Stimulated activated CD8-positive, alpha-beta memory T cell treated with anti-CD3 and anti-CD28 coated beads, Interleukin-15, amount 100 ng/mL, for 4 hours (primary cell): ENCODE data around the gene MYL5.
"Not testable (repeated sequence)": the region's sequence is repeated elsewhere in the genome, so short reads cannot be mapped to it uniquely, and the experiment has no call there.

ENCODE experiments used
- DNase-seq, 2 donors: peaks; one replicate each; pipeline ENCODE4 v3.0.0-alpha.2; 2020; ENCODE audit warnings: low read depth in 2 of 2

Gene MYL5

DNA sequence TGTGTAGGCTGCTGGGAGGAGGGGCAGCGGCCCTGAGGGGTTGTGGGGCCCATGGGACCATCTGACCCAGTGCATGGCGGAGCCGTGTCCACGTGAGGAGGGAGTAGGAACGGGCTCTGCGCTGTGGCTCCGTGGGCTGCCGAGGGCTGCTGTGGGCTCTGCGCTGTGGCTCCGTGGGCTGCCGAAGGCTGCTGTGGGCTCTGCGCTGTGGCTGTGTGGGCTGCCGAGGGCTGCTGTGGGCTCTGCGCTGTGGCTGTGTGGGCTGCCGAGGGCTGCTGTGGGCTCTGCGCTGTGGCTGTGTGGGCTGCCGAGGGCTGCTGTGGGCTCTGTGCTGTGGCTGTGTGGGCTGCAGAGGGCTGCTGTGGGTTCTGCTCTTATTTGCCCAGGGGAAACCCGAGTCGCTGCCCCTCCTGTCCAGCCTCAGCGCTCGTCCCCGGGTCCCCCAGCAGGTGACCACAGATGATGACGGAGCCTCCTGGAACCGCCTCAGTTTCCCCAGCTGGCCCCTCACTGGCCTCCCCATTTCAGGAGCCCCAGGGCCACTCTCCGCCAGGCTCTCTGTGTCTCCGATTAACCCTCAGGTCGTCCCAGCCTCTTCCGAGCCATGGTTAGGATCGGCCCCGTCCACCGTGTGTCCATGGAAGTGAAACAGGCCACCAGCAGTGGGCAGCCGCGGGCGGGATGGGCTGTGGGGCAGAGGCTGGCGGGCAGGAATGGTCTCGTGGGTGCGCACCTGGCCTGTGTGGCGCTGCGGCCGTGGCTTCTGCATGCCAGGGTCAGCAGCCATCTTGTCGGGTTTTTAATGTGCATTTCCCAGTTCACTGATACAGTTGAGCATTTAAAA, 51.3 kb downstream of the MYL5 start:
- no peak for DNase-seq

DNA sequence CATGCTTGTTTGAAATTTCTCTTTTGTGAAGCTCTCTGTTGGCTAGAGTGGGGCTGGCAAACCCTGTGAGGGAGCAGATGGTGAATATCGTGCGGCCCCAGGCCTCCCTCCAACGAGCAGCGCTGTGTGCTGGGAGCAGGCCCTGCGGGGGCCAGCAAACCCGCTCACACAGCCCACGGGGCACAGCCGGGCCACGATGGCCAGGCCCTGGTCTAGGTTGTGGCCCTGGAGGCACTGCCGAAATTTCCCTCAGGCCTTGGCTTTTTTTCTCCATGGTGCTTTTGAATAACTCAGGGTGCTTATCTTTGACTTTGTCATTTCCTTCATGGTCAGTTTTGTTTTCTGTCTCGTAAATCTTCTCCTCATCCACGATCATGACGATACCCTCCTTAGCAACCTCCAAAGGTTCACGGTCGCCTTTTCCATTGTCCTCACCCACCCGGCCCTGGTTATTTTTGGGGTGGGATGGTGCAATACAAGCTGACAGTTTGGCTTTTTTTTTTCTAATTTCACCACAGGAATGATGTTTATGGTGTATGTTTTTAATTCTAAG, 52.0 kb downstream of the MYL5 start:
- no peak for DNase-seq

DNA sequence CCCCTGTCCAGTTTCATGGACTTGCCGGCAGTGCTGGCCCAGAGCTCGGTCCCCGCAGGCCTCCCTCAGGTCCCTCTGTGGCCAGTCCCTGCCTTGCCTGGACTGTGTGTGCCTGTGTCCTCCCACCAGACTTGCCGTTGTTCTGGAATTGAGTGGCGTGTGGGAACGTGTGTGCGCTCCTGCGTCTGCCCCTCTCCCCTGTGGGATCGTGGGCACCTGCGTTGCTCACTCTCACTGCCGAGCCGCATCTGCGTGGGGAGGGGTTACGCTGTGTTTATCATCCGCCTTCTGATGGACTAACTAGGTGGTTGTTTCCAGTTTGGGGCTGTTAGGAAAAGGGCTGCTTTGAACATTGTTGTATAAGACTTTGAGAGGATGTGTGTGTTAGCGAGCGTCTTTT, 52.5 kb downstream of the MYL5 start:
- DNase-seq = no peak

DNA sequence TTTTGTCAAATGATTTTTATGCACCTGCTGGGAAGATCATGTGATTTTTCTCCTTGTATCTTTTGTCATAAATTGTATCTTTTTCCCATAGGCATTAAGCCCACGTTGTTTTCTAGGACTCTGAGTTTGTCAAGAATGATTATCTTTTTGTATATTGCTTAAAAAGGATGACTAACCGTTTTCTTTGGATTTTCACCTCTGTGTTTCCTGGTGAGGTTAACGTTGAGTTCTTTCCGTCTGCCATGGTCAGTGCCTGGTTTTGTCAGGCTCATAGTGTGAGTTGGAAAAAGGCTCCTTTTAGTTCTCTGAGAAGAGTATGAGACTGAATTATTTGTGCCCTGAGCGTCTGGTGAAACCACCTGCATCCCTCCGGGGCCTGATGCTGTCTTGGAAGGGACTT, 53.2 kb downstream of the MYL5 start:
- no peak for DNase-seq

DNA sequence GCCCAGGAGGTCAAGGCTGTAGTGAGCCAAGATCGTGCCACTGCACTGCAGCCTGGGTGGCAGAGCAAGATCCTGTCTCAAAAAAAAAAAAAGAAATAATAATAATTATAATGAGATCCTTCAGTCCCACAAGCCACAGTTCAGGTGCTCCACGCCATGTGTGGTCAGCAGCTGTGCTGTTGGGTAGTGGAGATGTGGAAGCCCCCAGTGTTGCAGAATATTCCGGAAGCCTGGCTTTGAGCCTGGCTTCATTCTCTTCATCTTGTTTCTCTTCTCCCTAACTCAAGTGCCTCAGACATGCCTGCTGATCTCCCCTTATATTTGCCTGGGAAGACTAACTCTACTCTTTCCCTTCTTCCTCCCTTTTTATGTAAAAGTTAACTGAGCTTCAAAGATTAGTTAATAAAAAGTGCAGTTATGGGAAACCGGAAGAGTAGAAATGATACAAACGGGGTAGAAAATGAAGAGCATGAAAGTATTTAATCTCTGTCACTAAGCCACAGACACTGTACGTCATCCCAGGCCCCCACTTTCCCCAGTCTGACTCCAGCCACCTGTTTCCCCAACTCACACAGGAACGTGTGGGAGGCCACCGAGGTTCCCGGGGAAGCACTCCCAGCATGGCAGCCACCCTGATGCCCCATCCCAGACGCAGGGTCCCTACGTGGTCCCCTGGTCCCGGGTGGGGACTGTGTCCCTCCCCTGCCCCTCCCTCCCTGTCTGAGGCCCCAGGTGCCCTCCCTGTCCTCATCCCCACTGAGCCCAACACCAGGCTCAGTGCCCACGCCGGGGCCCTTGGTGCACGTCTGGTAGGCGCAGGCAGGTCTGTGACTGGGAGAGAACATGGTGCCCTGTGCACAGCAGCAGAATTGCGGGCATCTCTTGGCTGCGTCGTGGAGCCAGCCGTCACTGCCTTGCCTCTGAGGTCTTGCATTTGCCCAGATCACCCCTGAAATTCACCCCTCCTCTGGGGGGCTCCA, 55.3 kb downstream of the MYL5 start:
- DNase-seq = no peak

DNA sequence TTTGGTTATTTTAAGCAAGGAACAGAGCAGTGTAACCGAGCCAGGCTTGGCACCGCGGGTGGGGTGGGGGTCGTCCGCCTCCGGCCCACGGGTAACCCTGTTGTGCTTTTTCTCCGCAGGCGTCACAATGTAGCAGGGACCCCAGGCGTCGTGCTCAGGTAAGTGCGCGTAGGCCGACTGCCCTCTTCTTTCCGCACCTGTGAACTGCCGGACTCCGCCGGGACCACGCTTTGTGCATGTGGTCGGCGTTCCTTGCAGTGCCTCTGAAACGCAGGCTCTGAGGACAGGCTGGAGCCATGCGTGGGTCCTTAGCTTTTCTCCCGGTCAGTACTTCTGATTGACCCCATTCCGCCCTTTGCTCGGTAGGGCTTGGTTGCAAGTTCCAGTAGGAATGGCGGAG, 56.2 kb downstream of the MYL5 start:
- no peak for DNase-seq

DNA sequence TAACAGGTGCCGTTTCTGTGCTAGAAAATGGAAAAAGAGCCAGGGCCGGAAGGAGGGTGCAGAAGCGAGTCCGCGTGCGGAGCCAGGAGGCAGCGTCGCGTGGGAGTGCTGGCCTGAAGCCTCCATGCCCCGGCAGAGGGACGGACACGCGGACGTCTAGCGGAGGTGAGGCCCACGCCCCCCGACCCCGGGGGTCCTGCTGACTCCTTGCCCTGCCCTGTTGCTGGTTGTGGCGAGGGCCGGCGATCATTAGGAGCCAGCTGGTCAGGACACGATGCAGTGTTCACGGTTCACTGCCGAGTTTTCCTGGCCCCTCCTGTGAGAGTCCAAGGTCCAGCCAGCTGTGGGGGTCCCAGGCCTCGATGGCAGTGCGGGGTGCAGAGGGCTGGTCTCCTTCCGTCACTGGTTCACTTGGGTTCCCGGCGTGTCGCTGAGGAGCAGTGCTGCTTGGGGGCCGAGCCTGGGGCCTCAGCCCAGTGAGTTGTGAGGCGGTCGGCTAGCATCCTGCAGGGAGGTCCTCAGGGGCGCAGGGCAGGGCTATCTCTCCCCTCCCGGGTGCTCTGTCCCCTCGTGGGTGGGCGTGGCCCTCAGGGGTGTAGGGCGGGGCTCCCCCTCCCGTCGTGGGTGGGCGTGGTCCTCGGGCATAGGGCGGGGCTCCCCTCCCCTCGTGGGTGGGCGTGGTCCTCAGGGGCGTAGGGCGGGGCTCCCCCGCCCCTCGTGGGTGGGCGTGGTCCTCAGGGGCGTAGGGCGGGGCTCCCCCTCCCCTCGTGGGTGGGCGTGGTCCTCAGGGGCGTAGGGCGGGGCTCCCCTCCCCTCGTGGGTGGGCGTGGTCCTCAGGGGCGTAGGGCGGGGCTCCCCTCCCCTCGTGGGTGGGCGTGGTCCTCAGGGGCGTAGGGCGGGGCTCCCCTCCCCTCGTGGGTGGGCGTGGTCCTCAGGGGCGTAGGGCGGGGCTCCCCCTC, 56.9 kb downstream of the MYL5 start:
- DNase-seq = not testable (repeated sequence)
